Endothelial cell of umbilical vein (primary cell): Measurements from ENCODE around the gene AJUBA.

Experiments
- CTCF ChIP-seq, 2 donors: IDR thresholded peaks; 1 replicate in 1 of 2; 2 replicates in 1 of 2; pipeline ENCODE4 v1.5.1; 2011; ENCODE audit warnings: low read length in 2 of 2, mild to moderate bottlenecking in 2 of 2, moderate library complexity in 2 of 2, control low read depth in 1 of 2, inconsistent platforms in 1 of 2, low read depth in 1 of 2; ENCODE audit not compliant: insufficient read depth in 1 of 2; ENCODE audit errors: extremely low read depth in 1 of 2
- EZH2 ChIP-seq: IDR thresholded peaks from 2 replicates; pipeline ENCODE4 v1.6.1; 2012; ENCODE audit warnings: borderline replicate concordance, low read depth, mild to moderate bottlenecking, moderate library complexity, low read length, inconsistent platforms; ENCODE audit not compliant: severe bottlenecking
- FOS ChIP-seq: IDR thresholded peaks from 2 replicates; pipeline ENCODE4 v1.6.1; 2011; ENCODE audit warnings: mild to moderate bottlenecking, low read length, moderate library complexity, borderline replicate concordance; ENCODE audit not compliant: insufficient read depth
- MYC ChIP-seq: IDR thresholded peaks from one replicate; pipeline ENCODE4 v1.6.1; 2011; ENCODE audit warnings: mild to moderate bottlenecking, low read depth, low read length
- POLR2A ChIP-seq: IDR thresholded peaks from 2 replicates; pipeline ENCODE4 v1.6.1; 2012; ENCODE audit warnings: low read depth, mild to moderate bottlenecking, control low read depth, low read length
- POLR2AphosphoS5 ChIP-seq: IDR thresholded peaks from 2 replicates; pipeline ENCODE4 v1.6.1; 2012; ENCODE audit warnings: low read depth, mild to moderate bottlenecking, control low read depth, low read length, moderate library complexity; ENCODE audit not compliant: insufficient read depth
- TF ChIP-seq, protein P1 (sequence below): IDR thresholded peaks from 2 replicates; pipeline ENCODE4 v1.6.1; 2011; ENCODE audit not compliant: insufficient read depth, insufficient read length

DNA sequence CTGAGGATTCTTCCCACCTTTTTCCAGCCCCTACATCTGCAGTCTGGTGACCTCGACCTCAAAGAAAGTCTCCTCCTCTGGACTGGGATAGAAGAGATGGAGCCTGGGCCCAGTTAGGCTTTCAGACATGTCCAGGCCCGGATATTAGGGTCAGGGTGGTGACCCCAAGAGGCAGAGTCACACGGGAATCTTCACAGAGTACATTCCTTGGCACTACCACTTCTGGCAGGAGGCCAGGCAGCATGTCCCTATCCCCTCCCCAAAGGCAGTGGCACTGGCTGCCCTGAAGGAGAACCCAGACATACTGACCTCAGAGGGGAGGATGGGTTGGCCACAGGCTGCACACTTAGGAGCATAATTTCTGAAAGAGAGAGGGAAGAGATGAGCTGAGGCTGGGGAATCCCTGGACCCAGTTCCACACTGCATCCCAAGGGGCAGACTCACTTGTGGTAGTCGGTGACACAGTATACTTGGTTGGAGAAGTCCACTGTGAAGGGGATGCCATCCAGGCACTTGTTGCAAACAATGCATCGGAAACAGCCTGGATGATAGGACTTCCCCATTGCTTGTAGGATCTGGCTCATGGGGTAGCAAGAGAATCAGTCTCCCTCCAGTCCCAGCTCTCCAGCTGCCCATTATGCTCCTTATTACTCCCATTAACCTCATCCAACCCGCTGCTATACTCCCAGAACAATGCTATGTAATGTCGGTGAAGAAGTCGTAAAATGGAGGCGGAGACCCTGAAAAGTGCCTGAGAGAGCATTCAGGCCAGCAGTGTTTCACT is 7.6 kb downstream of the AJUBA start:
- TF ChIP-seq, protein P1, sequence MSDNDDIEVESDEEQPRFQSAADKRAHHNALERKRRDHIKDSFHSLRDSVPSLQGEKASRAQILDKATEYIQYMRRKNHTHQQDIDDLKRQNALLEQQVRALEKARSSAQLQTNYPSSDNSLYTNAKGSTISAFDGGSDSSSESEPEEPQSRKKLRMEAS = no peak
- TF ChIP-seq MYC (no peak), CTCF (IDR thresholded peaks at IDR 0.05; ENCODE audit: extremely low read depth in 1 of 2, insufficient read depth in 1 of 2, low read depth in 1 of 2, low read length in 2 of 2) (no peak), EZH2 (no peak), POLR2A (no peak), POLR2AphosphoS5 (no peak), FOS (no peak)
